ENCODE measurements around the gene MTRR. TPM values are rescaled to one million over a fixed set of nuclear protein-coding genes. Genes with fewer than 3 reads are reported as not detected.
A peak's percentile ranks its signal among the peaks of the same experiment; 100 is the strongest.

The MTRR gene
- total and polyA plus RNA-seq, 9 of the 15 experiments (the other 6 are each of a cell fraction or from before 2014, with no cell fraction given) = 39.3 to 84.6 (median 66.2) TPM

GRCh38 chr5:7868427-7868772, 548 bp upstream of the MTRR start (continued):
- TF ChIP-seq OTX1 (CRISPR knock-in tag; IDR thresholded peaks at IDR 0.05) (peak; percentile 60; the same call in 1 of the 2 replicates), SMARCE1 (IDR thresholded peaks at IDR 0.05) (peak; percentile 36; the same call in 1 of the 2 replicates), TEAD4 (IDR thresholded peaks at IDR 0.05; ENCODE audit: low read length) (no peak), TEAD4 (CRISPR knock-in tag; IDR thresholded peaks at IDR 0.05; ENCODE audit: borderline replicate concordance) (no peak), ZFP30 (CRISPR knock-in tag; IDR thresholded peaks at IDR 0.05; ENCODE audit: borderline replicate concordance) (no peak)

GRCh38 chr5:7869474-7870136, 657 bp downstream of the MTRR start:
- FAIRE-seq = no peak
- under 1% methylated on average over 40 of the region's 41 CpGs for WGBS (ENCODE audit: insufficient coverage, low coverage, missing lambda C conversion rate)
- H3K9me3 ChIP-seq (replicated peaks; ENCODE audit: control insufficient read depth, insufficient read depth, low read depth, low read length) = no peaks in the 10 kb centered on the region
- TF ChIP-seq SMAD2 (IDR thresholded peaks at IDR 0.05; ENCODE audit: low read depth, low read length) (no peak), RREB1 (CRISPR knock-in tag; IDR thresholded peaks at IDR 0.05) (0 out of 2 replicates have a peak, but pooled peaks have one; percentile 14)

More at GRCh38 chr5:7869474-7870136, 657 bp downstream of the MTRR start:
- H2AFZ ChIP-seq (ENCODE audit: low read depth, low read length) = peak overlapping the region; percentile 87
- H3K27ac ChIP-seq (ENCODE audit: extremely low read depth, low read depth, low read length) = peak overlapping the region; percentile 77
- H3K36me3 ChIP-seq (ENCODE audit: control insufficient read depth, insufficient read depth, low read length) = peaks cover 71% of the 10 kb centered on the region
- ATAC-seq (peak; percentile 70), DNase-seq (ENCODE audit: extremely low read depth in 1 of 4, low spot score in 3 of 4) (peak in 2 of 4 experiments; percentile 37 to 38)
- peaks cover 16% of the 10 kb centered on the region for H4K20me1 ChIP-seq (replicated peaks; ENCODE audit: control insufficient read depth, insufficient read depth, low read length)
- H3K27me3 ChIP-seq (ENCODE audit: control insufficient read depth in 2 of 2, insufficient read depth in 2 of 2, low read length in 2 of 2) = no peaks in the 10 kb centered on the region
- CTCF ChIA-PET (ENCODE audit: low intra/inter-chr PET ratio) = no interaction called here
- H3K9ac ChIP-seq (ENCODE audit: insufficient read depth in 1 of 2, low read depth in 2 of 2, low read length in 2 of 2) = peak overlapping the region; percentile 83 to 96
- intact Hi-C loops (cut with micrococcal nuclease) = no loop called here
- peaks cover 3% of the 10 kb centered on the region for H3K9me1 ChIP-seq (ENCODE audit: control insufficient read depth, insufficient read depth, low read length)
- in situ Hi-C loops (cut with MboI) = no loop called here
- POLR2A ChIA-PET = interaction anchor here (0.8 to 2.2 kb wide), 3 partner anchors 10 to 41 kb away, joined by 3 to 11 read pairs (median 4); no protein-coding TSS in a partner anchor
- peaks cover 6 to 20% of the 10 kb centered on the region in 2 experiments; a peak in 4 of 5 replicates for H3K4me1 ChIP-seq (replicated peaks in 1 of 2; ENCODE audit: control insufficient read depth in 2 of 2, insufficient read depth in 2 of 2, low read length in 2 of 2)
- peak overlapping the region; percentile 93 for H3K4me3 ChIP-seq
- H3K4me2 ChIP-seq (ENCODE audit: insufficient read depth, low read length) = peak overlapping the region; percentile 95
- no TSS peak for BruUV-seq (replicated peaks)
- peaks cover 94% of the 10 kb centered on the region for H3K79me2 ChIP-seq (ENCODE audit: control insufficient read depth, insufficient read depth, low read length)

Measured in K562 (cell line).